CD14-positive monocyte (primary cell): ENCODE results near the gene INPP5F. TPM values are rescaled to one million over a fixed set of nuclear protein-coding genes. Genes with fewer than 3 reads are reported as not detected.

Experiments
- DNase-seq, 3 donors: peaks; one replicate each; pipeline ENCODE4 v3.0.0-alpha.2; 2011 to 2022
- H2AFZ ChIP-seq: 2 replicates; pipeline ENCODE4 v1.6.0; 2012; ENCODE audit warnings: mild to moderate bottlenecking, low read depth, low read length, inconsistent platforms; ENCODE audit not compliant: insufficient read depth, poor library complexity, severe bottlenecking
- H3K27ac ChIP-seq, 2 donors: 1 replicate in 1 of 2; 2 replicates in 1 of 2; pipeline ENCODE4 v1.5.1; 2012 to 2013; ENCODE audit warnings: low read length in 2 of 2, control low read depth in 1 of 2, inconsistent platforms in 1 of 2, low read depth in 1 of 2, mild to moderate bottlenecking in 1 of 2
- H3K27me3 ChIP-seq, 2 donors: one replicate each; pipeline versions ENCODE4 v1.6.0 to v1.6.1; 2011 to 2013; ENCODE audit warnings: low read length in 2 of 2; ENCODE audit not compliant: control insufficient read depth in 2 of 2, insufficient read depth in 2 of 2
- H3K36me3 ChIP-seq, 2 donors: replicated peaks in 1 of 2; 1 replicate in 1 of 2; 2 replicates in 1 of 2; pipeline versions ENCODE4 v1.5.1 to v1.6.1; 2012 to 2013; ENCODE audit warnings: low read length in 2 of 2, control low read depth in 1 of 2, inconsistent platforms in 1 of 2, mild to moderate bottlenecking in 1 of 2; ENCODE audit not compliant: insufficient read depth in 2 of 2, control insufficient read depth in 1 of 2
- H3K4me1 ChIP-seq, 2 donors: 1 replicate in 1 of 2; 2 replicates in 1 of 2; pipeline versions ENCODE4 v1.5.1 to v1.6.1; 2012 to 2013; ENCODE audit warnings: low read length in 2 of 2, control low read depth in 1 of 2, inconsistent platforms in 1 of 2, mild to moderate bottlenecking in 1 of 2, moderate library complexity in 1 of 2; ENCODE audit not compliant: insufficient read depth in 2 of 2, control insufficient read depth in 1 of 2
- H3K4me2 ChIP-seq: replicated peaks from 2 replicates; pipeline ENCODE3; 2012; ENCODE audit warnings: low read length, moderate library complexity, mild to moderate bottlenecking; ENCODE audit not compliant: poor library complexity, severe bottlenecking; ENCODE audit errors: extremely low read depth
- H3K4me3 ChIP-seq, 3 experiments: fragments of 200-600 bp in 1 of 3; sonication (generic) in 1 of 3; replicated peaks in 1 of 3; 1 replicate in 2 of 3; 2 replicates in 1 of 3; pipeline ENCODE4 v1.5.1; 2011 to 2013; ENCODE audit warnings: low read length in 3 of 3, mild to moderate bottlenecking in 3 of 3, control low read depth in 2 of 3, low read depth in 2 of 3, inconsistent platforms in 1 of 3, moderate library complexity in 1 of 3
- H3K79me2 ChIP-seq: 2 replicates; pipeline ENCODE4 v1.6.0; 2012; ENCODE audit warnings: mild to moderate bottlenecking, control low read depth, inconsistent platforms, low read length, moderate library complexity; ENCODE audit not compliant: insufficient read depth
- H3K9ac ChIP-seq: 2 replicates; pipeline ENCODE4 v1.6.0; 2017; ENCODE audit warnings: low read length, mild to moderate bottlenecking; ENCODE audit not compliant: insufficient read depth, poor library complexity, severe bottlenecking
- H3K9me3 ChIP-seq, 2 donors: replicated peaks in 1 of 2; 1 replicate in 1 of 2; 2 replicates in 1 of 2; pipeline versions ENCODE4 v1.5.1 to v1.6.1; 2012 to 2013; ENCODE audit warnings: low read length in 2 of 2, control low read depth in 1 of 2; ENCODE audit not compliant: control insufficient read depth in 1 of 2, insufficient read depth in 1 of 2
- H4K20me1 ChIP-seq: 2 replicates; pipeline ENCODE4 v1.6.0; 2012; ENCODE audit warnings: mild to moderate bottlenecking, low read length, control low read depth, moderate library complexity; ENCODE audit not compliant: insufficient read depth
- H3K27ac Mint-ChIP-seq, 7 donors: one replicate each; pipeline ENCODE4 v1.8.0; 2020; ENCODE audit warnings: mild to moderate bottlenecking in 7 of 7, mixed read lengths in 7 of 7, moderate library complexity in 6 of 7, inconsistent platforms in 2 of 7
- H3K27me3 Mint-ChIP-seq, 3 donors: one replicate each; pipeline ENCODE4 v1.8.0; 2021 to 2022; ENCODE audit warnings: low read depth in 3 of 3, mild to moderate bottlenecking in 3 of 3, mixed read lengths in 3 of 3, moderate library complexity in 3 of 3, inconsistent platforms in 1 of 3
- H3K36me3 Mint-ChIP-seq, 2 donors: one replicate each; pipeline ENCODE4 v1.8.0; 2020; ENCODE audit warnings: mixed read lengths in 2 of 2, inconsistent platforms in 1 of 2, mild to moderate bottlenecking in 1 of 2
- H3K4me1 Mint-ChIP-seq: one replicate; pipeline ENCODE4 v1.8.0; 2020; ENCODE audit warnings: mild to moderate bottlenecking, mixed read lengths
- H3K4me3 Mint-ChIP-seq, 2 donors: one replicate each; pipeline ENCODE4 v1.8.0; 2020; ENCODE audit warnings: mild to moderate bottlenecking in 2 of 2, mixed read lengths in 2 of 2, moderate library complexity in 1 of 2
- H3K9me3 Mint-ChIP-seq, 7 donors: one replicate each; pipeline ENCODE4 v1.8.0; 2020 to 2022; ENCODE audit warnings: mixed read lengths in 7 of 7, mild to moderate bottlenecking in 6 of 7, moderate library complexity in 6 of 7, inconsistent platforms in 2 of 7
- CTCF ChIP-seq: fragments of 200-600 bp; IDR thresholded peaks from one replicate; pipeline ENCODE4 v1.8.0; 2022; ENCODE audit warnings: antibody characterized with exemption, mild to moderate bottlenecking
- WGBS: methylation state at CpG from one replicate; pipeline ENCODE4 v1.1.5; 2013; ENCODE audit warnings: missing lambda C conversion rate; ENCODE audit not compliant: insufficient coverage; 5-methylcytosine and 5-hydroxymethylcytosine counted together
- intact Hi-C, 2 donors: fragments of 100-400 bp; cut with micrococcal nuclease; formaldehyde crosslinking; loops; one replicate each; pipeline versions ENCODE4 v1.15.0 to v1.15.1; 2023
- polyA plus RNA-seq, 3 donors: library from polyadenylated mRNA; depleted of rRNA in 1 of 3; unstranded in 2 of 3; stranded (reverse) in 1 of 3; fragments of 300-500 nt in 2 of 3; fragments of >200 nt in 1 of 3; fragmentation: Illumina TruSeq in 2 of 3; gene quantifications; 1 replicate in 2 of 3; 2 replicates in 1 of 3; pipeline ENCODE4 v1.2.3, GENCODE V29; 2012 to 2021

Gene INPP5F
- polyA plus RNA-seq, 3 donors: 5.1 to 6.9 (median 5.4) TPM

DNA sequence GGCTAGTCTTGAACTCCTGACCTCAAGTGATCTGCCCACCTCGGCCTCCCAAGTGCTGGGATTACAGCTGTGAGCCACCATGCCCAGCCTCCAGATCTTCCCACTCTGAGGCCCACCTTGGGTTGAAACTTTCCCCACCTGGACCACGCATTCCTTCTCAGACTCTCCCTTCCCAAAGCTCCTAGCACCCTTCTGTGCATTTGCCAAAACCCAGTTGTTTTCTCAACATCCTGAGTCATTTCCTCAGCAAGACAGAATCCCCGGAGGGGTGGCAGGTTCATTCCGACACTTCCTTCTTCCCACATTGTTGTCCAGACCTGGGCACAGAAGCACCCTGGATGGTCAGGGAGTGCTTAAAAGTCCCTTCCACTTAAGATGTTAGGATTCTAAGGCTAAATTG lies 45.8 kb upstream of the INPP5F start:
- no peaks in the 10 kb centered on the region for H4K20me1 ChIP-seq
- intact Hi-C loops: loop anchor here in 1 of 2 donors (10.0 kb wide), 1 partner anchor 175 kb away; no protein-coding TSS in a partner anchor
- Mint-ChIP-seq H3K27ac (peak overlapping the region; percentile 67 to 93 (median 87)), H3K36me3 (peaks cover 16 to 17% of the 10 kb centered on the region in 2 donors), H3K9me3 (no peaks in the 10 kb centered on the region), H3K4me3 (peak overlapping the region; percentile 49 to 76), H3K27me3 (peaks cover 0 to 2% (median 0%) of the 10 kb centered on the region in 3 donors), H3K4me1 (peaks cover 39% of the 10 kb centered on the region)
- WGBS: 29% methylated on average over 3 of the region's 4 CpGs
- peak overlapping the region; percentile 56 for H3K4me2 ChIP-seq
- no peak overlapping the region for H3K9ac ChIP-seq
- H3K27me3 ChIP-seq: no peaks in the 10 kb centered on the region
- H3K9me3 ChIP-seq: no peaks in the 10 kb centered on the region
- peak overlapping the region in 1 of 3 experiments; percentile 46 for H3K4me3 ChIP-seq
- H3K4me1 ChIP-seq: peaks cover 39 to 40% of the 10 kb centered on the region in 2 donors
- H3K36me3 ChIP-seq: peaks cover 6 to 20% of the 10 kb centered on the region in 2 donors
- H3K27ac ChIP-seq: peak overlapping the region; percentile 41 to 59
- no peak overlapping the region for H2AFZ ChIP-seq
- peak; percentile 33 to 86 (median 78) for DNase-seq
- no peaks in the 10 kb centered on the region for H3K79me2 ChIP-seq
- no peak for TF ChIP-seq CTCF

- no peaks in the 10 kb centered on the region for H3K79me2 ChIP-seq
- intact Hi-C loops: loop anchor here in 1 of 2 donors (10.0 kb wide), 1 partner anchor 174 kb away; no protein-coding TSS in a partner anchor
Measured at GRCh38 chr10:119680650-119681081, 45.2 kb upstream of the INPP5F start.

More at GRCh38 chr10:119680650-119681081, 45.2 kb upstream of the INPP5F start:
- Histone ChIP-seq H3K27ac (peak overlapping the region; percentile 41 to 59), H3K4me2 (peak overlapping the region; percentile 56), H3K9ac (no peak overlapping the region), H3K4me3 (peak overlapping the region in 1 of 3 experiments; percentile 46), H3K36me3 (peaks cover 6 to 20% of the 10 kb centered on the region in 2 donors), H2AFZ (no peak overlapping the region), H3K27me3 (no peaks in the 10 kb centered on the region), H4K20me1 (no peaks in the 10 kb centered on the region), H3K4me1 (peaks cover 39 to 40% of the 10 kb centered on the region in 2 donors), H3K9me3 (no peaks in the 10 kb centered on the region)
- DNase-seq: no peak
- WGBS: 90% methylated on average over 4 of the region's 9 CpGs
- TF ChIP-seq CTCF: no peak
- H3K4me3 Mint-ChIP-seq: no peak overlapping the region
- peaks cover 39% of the 10 kb centered on the region for H3K4me1 Mint-ChIP-seq
- H3K9me3 Mint-ChIP-seq: no peaks in the 10 kb centered on the region
- H3K27ac Mint-ChIP-seq: peak overlapping the region; percentile 51 to 91 (median 72)
- H3K27me3 Mint-ChIP-seq: peaks cover 0 to 2% (median 0%) of the 10 kb centered on the region in 3 donors
- H3K36me3 Mint-ChIP-seq: peaks cover 16 to 17% of the 10 kb centered on the region in 2 donors
